Epithelial cell of esophagus (primary cell): ENCODE measurements around the gene SART1.
A peak's percentile ranks its signal among the peaks of the same experiment; 100 is the strongest.

Experiments used
- DNase-seq: peaks from one replicate; pipeline ENCODE4 v3.0.0; 2010; ENCODE audit warnings: low read depth
- H3K4me3 ChIP-seq: 2 replicates; pipeline ENCODE4 v1.5.1; 2011; ENCODE audit warnings: mild to moderate bottlenecking, low read length, control low read depth
- CTCF ChIP-seq: IDR thresholded peaks from 2 replicates; pipeline ENCODE4 v1.5.1; 2011; ENCODE audit warnings: low read depth, mild to moderate bottlenecking, low read length, control low read depth, inconsistent platforms; ENCODE audit not compliant: insufficient read depth; ENCODE audit errors: missing control alignments

SART1 gene

GRCh38 chr11:66012371-66012945 is 50.9 kb downstream of the SART1 start:
- TF ChIP-seq CTCF, result no peak
- no peak overlapping the region for H3K4me3 ChIP-seq
- no peak for DNase-seq

- DNase-seq, result peak; percentile 75
- H3K4me3 ChIP-seq, result no peak overlapping the region
- TF ChIP-seq CTCF, result no peak
These were observed 51.6 kb downstream of the SART1 start for GRCh38 chr11:66012946-66013761.

- DNase-seq, result no peak
- no peak for TF ChIP-seq CTCF
- H3K4me3 ChIP-seq, result no peak overlapping the region
These were observed 52.2 kb downstream of the SART1 start for GRCh38 chr11:66013762-66014100.

- no peak for TF ChIP-seq CTCF
- H3K4me3 ChIP-seq, result no peak overlapping the region
- DNase-seq, result no peak
These were observed 53.4 kb downstream of the SART1 start for GRCh38 chr11:66014804-66015453.

- TF ChIP-seq CTCF, result no peak
- no peak overlapping the region for H3K4me3 ChIP-seq
- DNase-seq, result no peak
These were observed 53.9 kb downstream of the SART1 start for GRCh38 chr11:66015454-66015881.

- H3K4me3 ChIP-seq, result no peak overlapping the region
- no peak for DNase-seq
- no peak for TF ChIP-seq CTCF
These were observed 54.6 kb downstream of the SART1 start for GRCh38 chr11:66015936-66016792.
